HepG2 (cell line): ENCODE measurements around the gene AFF1. TPM values are rescaled to one million over a fixed set of nuclear protein-coding genes. Genes with fewer than 3 reads are reported as not detected.

ENCODE experiments used
- ATAC-seq: fragments of 200-7000 bp; cut with Tn5 transposase; 3 replicates; pipeline ENCODE4 v1.9.1; 2020; ENCODE audit warnings: mild to moderate bottlenecking, moderate library complexity
- BruUV-seq: library from RNA; stranded (reverse); fragments of 400-500 nt; replicated peaks from 2 replicates; lab custom pipeline; 2021; lab: Mats Ljungman, UMichigan
- CTCF ChIA-PET: fragments of 300-600 bp; formaldehyde crosslinking; extraction: SDS; loops from one replicate; lab custom pipeline; 2021; ENCODE audit warnings: low total read pairs, inconsistent platforms, low intra/inter-chr PET ratio; lab: Yijun Ruan, JAX
- POLR2A ChIA-PET: fragments of 350-600 bp; sonication (Branson Sonifier 250); formaldehyde crosslinking; loops from one replicate; lab custom pipeline; 2020; ENCODE audit warnings: antibody characterized with exemption, inconsistent platforms; lab: Yijun Ruan, JAX
- DNase-seq: peaks from one replicate; pipeline ENCODE4 v3.0.0-alpha.2; 2015; ENCODE audit warnings: low spot score
- FAIRE-seq: peaks from 3 replicates; lab custom pipeline; 2011; peaks lifted over from hg19 to GRCh38; lab: Jason Lieb, UNC
- H2AFZ ChIP-seq: one replicate; pipeline ENCODE4 v1.6.1; 2011; ENCODE audit warnings: low read length, inconsistent platforms
- H3K27ac ChIP-seq: fragments of 300-600 bp; 3 replicates; pipeline ENCODE4 v1.8.0; 2011; ENCODE audit warnings: mixed run types, mild to moderate bottlenecking, mixed read lengths, low read length, inconsistent platforms; ENCODE audit not compliant: insufficient read depth; ENCODE audit errors: extremely low read length
- H3K27me3 ChIP-seq, 2 experiments: fragments of 200-600 bp in 1 of 2; 2 replicates in 1 of 2; 3 replicates in 1 of 2; pipeline versions ENCODE4 v1.6.0 to v1.8.0; 2011; ENCODE audit warnings: low read length in 2 of 2, mild to moderate bottlenecking in 2 of 2, moderate library complexity in 2 of 2, inconsistent platforms in 1 of 2; ENCODE audit not compliant: insufficient read depth in 2 of 2, control insufficient read depth in 1 of 2
- H3K36me3 ChIP-seq, 2 experiments: fragments of 200-600 bp in 1 of 2; replicated peaks in 1 of 2; 2 replicates in 1 of 2; 3 replicates in 1 of 2; pipeline versions ENCODE4 v1.5.1 to v1.8.0; 2011; ENCODE audit warnings: low read length in 2 of 2, inconsistent platforms in 1 of 2; ENCODE audit not compliant: insufficient read depth in 2 of 2, control insufficient read depth in 1 of 2
- H3K4me1 ChIP-seq: 2 replicates; pipeline ENCODE4 v1.5.1; 2012; ENCODE audit warnings: low read length, inconsistent platforms; ENCODE audit not compliant: insufficient read depth
- H3K4me2 ChIP-seq: 2 replicates; pipeline ENCODE4 v1.6.0; 2011; ENCODE audit warnings: low read depth, low read length, inconsistent platforms
- H3K4me3 ChIP-seq, 3 experiments: fragments of 200-600 bp in 1 of 3; sonication (generic), shearing (Covaris generic) in 1 of 3; replicated peaks in 1 of 3; 2 replicates each; pipeline ENCODE4 v1.5.1; 2011 to 2016; ENCODE audit warnings: low read length in 3 of 3, inconsistent platforms in 2 of 3, low read depth in 2 of 3, mild to moderate bottlenecking in 2 of 3, control low read depth in 1 of 3, mixed read lengths in 1 of 3; ENCODE audit not compliant: insufficient read depth in 1 of 3
- H3K79me2 ChIP-seq: one replicate; pipeline ENCODE4 v1.6.1; 2011; ENCODE audit warnings: low read length, inconsistent platforms; ENCODE audit not compliant: insufficient read depth
- H3K9ac ChIP-seq: 2 replicates; pipeline ENCODE4 v1.6.0; 2011; ENCODE audit warnings: mild to moderate bottlenecking, low read depth, low read length, inconsistent platforms; ENCODE audit not compliant: insufficient read depth
- H3K9me3 ChIP-seq: 2 replicates; pipeline ENCODE4 v1.5.1; 2012; ENCODE audit warnings: mild to moderate bottlenecking, low read length
- H4K20me1 ChIP-seq: 2 replicates; pipeline ENCODE4 v1.6.0; 2011; ENCODE audit warnings: inconsistent platforms, mild to moderate bottlenecking, low read length, moderate library complexity; ENCODE audit not compliant: insufficient read depth
- EHMT2 ChIP-seq: fragments of 200-600 bp; sonication (generic); IDR thresholded peaks from 2 replicates; pipeline ENCODE4 v1.7.0; 2017; ENCODE audit warnings: antibody characterized with exemption, low read depth, low read length, borderline replicate concordance
- ESRRA ChIP-seq: sonication (generic); formaldehyde crosslinking; IDR thresholded peaks from 2 replicates; pipeline ENCODE4 v1.5.1; 2020; ENCODE audit warnings: mild to moderate bottlenecking, low read depth, missing genetic modification reagents
- FOXK2 ChIP-seq: fragments of 450-650 bp; IDR thresholded peaks from 2 replicates; pipeline ENCODE4 v1.6.1; 2016
- KLF6 ChIP-seq: IDR thresholded peaks from 2 replicates; pipeline ENCODE4 v1.8.0; 2016; ENCODE audit warnings: missing biosample characterization, missing genetic modification reagents
- SMAD3 ChIP-seq: sonication (generic); formaldehyde crosslinking; IDR thresholded peaks from 2 replicates; pipeline ENCODE4 v1.4.0; 2020; ENCODE audit warnings: missing genetic modification reagents
- SOX13 ChIP-seq, 3 experiments: fragments of 450-650 bp in 1 of 3; sonication (generic) in 1 of 3; formaldehyde crosslinking in 1 of 3; IDR thresholded peaks in 2 of 3; conservative IDR thresholded peaks in 1 of 3; 2 replicates each; pipeline versions ENCODE4 v1.5.0 to v1.6.1; 2016 to 2020; ENCODE audit warnings: antibody characterized with exemption in 1 of 3, mild to moderate bottlenecking in 1 of 3, missing compliant biosample characterization in 1 of 3, missing genetic modification reagents in 1 of 3, moderate library complexity in 1 of 3
- SOX5 ChIP-seq: IDR thresholded peaks from 2 replicates; pipeline ENCODE4 v1.6.1; 2016; ENCODE audit warnings: borderline replicate concordance
- STAT6 ChIP-seq: sonication (generic); formaldehyde crosslinking; IDR thresholded peaks from 2 replicates; pipeline ENCODE4 v1.4.0; 2020; ENCODE audit warnings: missing genetic modification reagents, mild to moderate bottlenecking, borderline replicate concordance
- XBP1 ChIP-seq: sonication (generic); formaldehyde crosslinking; IDR thresholded peaks from 2 replicates; pipeline ENCODE4 v1.5.0; 2020; ENCODE audit warnings: missing genetic modification reagents
- ZC3H4 ChIP-seq: sonication (generic); formaldehyde crosslinking; IDR thresholded peaks from 2 replicates; pipeline ENCODE4 v1.4.0; 2020; ENCODE audit warnings: missing genetic modification reagents, borderline replicate concordance
- ZNF282 ChIP-seq: fragments of 450-650 bp; IDR thresholded peaks from 2 replicates; pipeline ENCODE4 v1.6.1; 2018; ENCODE audit not compliant: partially characterized antibody
- ZNF292 ChIP-seq: sonication (generic); formaldehyde crosslinking; IDR thresholded peaks from 2 replicates; pipeline ENCODE4 v1.8.1; 2022; ENCODE audit warnings: mild to moderate bottlenecking, low read depth, missing genetic modification reagents, borderline replicate concordance
- ZNF546 ChIP-seq: sonication (generic); formaldehyde crosslinking; conservative IDR thresholded peaks from 2 replicates; pipeline ENCODE4 v1.8.1; 2023; ENCODE audit warnings: mild to moderate bottlenecking, missing genetic modification reagents
- ZNF709 ChIP-seq: sonication (generic); formaldehyde crosslinking; IDR thresholded peaks from 2 replicates; pipeline ENCODE4 v1.5.0; 2020; ENCODE audit warnings: mild to moderate bottlenecking, missing genetic modification reagents
- ZSCAN30 ChIP-seq: sonication (generic); formaldehyde crosslinking; IDR thresholded peaks from 2 replicates; pipeline ENCODE4 v1.5.0; 2020; ENCODE audit warnings: mild to moderate bottlenecking, missing genetic modification reagents
- WGBS: methylation state at CpG from one replicate; pipeline ENCODE4 v1.1.6; 2017; ENCODE audit warnings: low lambda C conversion rate; 5-methylcytosine and 5-hydroxymethylcytosine counted together
- in situ Hi-C: cut with HindIII; loops from 2 replicates; pipeline ENCODE4 v1.10.0; 2017; ENCODE audit warnings: low pct_unique_long_range_greater_than_20kb; ENCODE audit not compliant: extremely low pct_ligation_motif_present
- intact Hi-C: fragments of 100-400 bp; cut with micrococcal nuclease; formaldehyde crosslinking; loops from one replicate; pipeline ENCODE4 v1.10.0; 2022; ENCODE audit not compliant: unreplicated experiment
- polyA plus RNA-seq, 8 experiments: library from polyadenylated mRNA; depleted of rRNA in 3 of 8; stranded (reverse) in 7 of 8; unstranded in 1 of 8; fragments of >200 nt; fragmentation: Illumina TruSeq in 4 of 8; extraction: Trizol in 4 of 8; gene quantifications; 2 replicates each; pipeline versions ENCODE4 v1.2.1 to v1.2.3, GENCODE V29; 2011 to 2016; ENCODE audit warnings: low read depth in 4 of 8, missing spikeins in 1 of 8, mixed read lengths in 1 of 8; ENCODE audit not compliant: insufficient read depth in 1 of 8
- total RNA-seq, 5 experiments: library from RNA; depleted of rRNA; stranded (reverse); fragments of >200 nt; fragmentation: Illumina TruSeq; extraction: Trizol; gene quantifications; 2 replicates each; pipeline ENCODE4 v1.2.3, GENCODE V29; 2016; ENCODE audit warnings: low read depth in 1 of 5
- TF ChIP-seq, protein P1 (sequence below): fragments of 450-650 bp; IDR thresholded peaks from 2 replicates; pipeline ENCODE4 v1.6.1; 2017; ENCODE audit warnings: mild to moderate bottlenecking

AFF1 gene
- total and polyA plus RNA-seq, 2 of the 13 experiments (the other 11 are each of a cell fraction or from before 2014, with no cell fraction given), result 15.5 to 15.9 TPM

GRCh38 chr4:87041141-87041540 lies 106.3 kb downstream of the AFF1 start:
- Histone ChIP-seq H4K20me1 (peaks cover 43% of the 10 kb centered on the region), H3K4me2 (no peak overlapping the region), H3K27me3 (no peaks in the 10 kb centered on the region), H3K9me3 (no peaks in the 10 kb centered on the region), H3K4me3 (no peak overlapping the region), H3K4me1 (peaks cover 31% of the 10 kb centered on the region), H3K79me2 (peaks cover 63% of the 10 kb centered on the region), H3K27ac (no peak overlapping the region), H2AFZ (no peak overlapping the region), H3K9ac (no peak overlapping the region), H3K36me3 (peaks cover 1 to 2% of the 10 kb centered on the region in 2 experiments; a peak in 1 of 5 replicates)
- POLR2A ChIA-PET, result no interaction called here
- intact Hi-C loops (no loop called here), in situ Hi-C loops (no loop called here)
- ATAC-seq (no peak), FAIRE-seq (no peak), DNase-seq (no peak)
- no TSS peak for BruUV-seq
- no peak for TF ChIP-seq ESRRA
- TF ChIP-seq ZNF546 (CRISPR knock-in tag), result no peak
- TF ChIP-seq SOX13 (IDR thresholded peaks at IDR 0.05), result no peak
- TF ChIP-seq SOX13 (CRISPR knock-in tag; conservative IDR thresholded peaks at IDR 0.05 in 1 of 2, IDR thresholded peaks at IDR 0.05 in 1 of 2), result no peak
- no peak for TF ChIP-seq KLF6 (CRISPR knock-in tag)
- no peak for TF ChIP-seq ZNF709 (CRISPR knock-in tag)
- TF ChIP-seq ZNF292, result no peak
- no peak for TF ChIP-seq ZSCAN30 (CRISPR knock-in tag)
- TF ChIP-seq EHMT2, result no peak
- no peak for TF ChIP-seq SMAD3
- CTCF ChIA-PET, result no interaction called here
- WGBS, result 97% methylated on average over 3 of the region's 3 CpGs

GRCh38 chr4:87042221-87042620 lies 107.4 kb downstream of the AFF1 start:
- H3K9me3 ChIP-seq, result no peaks in the 10 kb centered on the region
- peaks cover 57% of the 10 kb centered on the region for H3K79me2 ChIP-seq
- H3K4me3 ChIP-seq, result no peak overlapping the region
- no peak overlapping the region for H3K9ac ChIP-seq
- 100% methylated on average over 1 of the region's 1 CpG for WGBS
- no peak overlapping the region for H2AFZ ChIP-seq
- H3K27me3 ChIP-seq, result no peaks in the 10 kb centered on the region
- H3K27ac ChIP-seq, result no peak overlapping the region
- no TSS peak for BruUV-seq
- POLR2A ChIA-PET, result no interaction called here
- in situ Hi-C loops, result no loop called here
- peaks cover 44% of the 10 kb centered on the region for H4K20me1 ChIP-seq
- CTCF ChIA-PET, result no interaction called here
- ATAC-seq, result no peak
- TF ChIP-seq XBP1 (CRISPR knock-in tag), result no peak
- TF ChIP-seq ZC3H4 (CRISPR knock-in tag), result no peak
- no peak for TF ChIP-seq SOX5 (CRISPR knock-in tag)
- TF ChIP-seq FOXK2, result no peak
- no peak for TF ChIP-seq ZNF282
- TF ChIP-seq, protein P1, sequence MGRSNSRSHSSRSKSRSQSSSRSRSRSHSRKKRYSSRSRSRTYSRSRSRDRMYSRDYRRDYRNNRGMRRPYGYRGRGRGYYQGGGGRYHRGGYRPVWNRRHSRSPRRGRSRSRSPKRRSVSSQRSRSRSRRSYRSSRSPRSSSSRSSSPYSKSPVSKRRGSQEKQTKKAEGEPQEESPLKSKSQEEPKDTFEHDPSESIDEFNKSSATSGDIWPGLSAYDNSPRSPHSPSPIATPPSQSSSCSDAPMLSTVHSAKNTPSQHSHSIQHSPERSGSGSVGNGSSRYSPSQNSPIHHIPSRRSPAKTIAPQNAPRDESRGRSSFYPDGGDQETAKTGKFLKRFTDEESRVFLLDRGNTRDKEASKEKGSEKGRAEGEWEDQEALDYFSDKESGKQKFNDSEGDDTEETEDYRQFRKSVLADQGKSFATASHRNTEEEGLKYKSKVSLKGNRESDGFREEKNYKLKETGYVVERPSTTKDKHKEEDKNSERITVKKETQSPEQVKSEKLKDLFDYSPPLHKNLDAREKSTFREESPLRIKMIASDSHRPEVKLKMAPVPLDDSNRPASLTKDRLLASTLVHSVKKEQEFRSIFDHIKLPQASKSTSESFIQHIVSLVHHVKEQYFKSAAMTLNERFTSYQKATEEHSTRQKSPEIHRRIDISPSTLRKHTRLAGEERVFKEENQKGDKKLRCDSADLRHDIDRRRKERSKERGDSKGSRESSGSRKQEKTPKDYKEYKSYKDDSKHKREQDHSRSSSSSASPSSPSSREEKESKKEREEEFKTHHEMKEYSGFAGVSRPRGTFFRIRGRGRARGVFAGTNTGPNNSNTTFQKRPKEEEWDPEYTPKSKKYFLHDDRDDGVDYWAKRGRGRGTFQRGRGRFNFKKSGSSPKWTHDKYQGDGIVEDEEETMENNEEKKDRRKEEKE, result no peak
- no peak for TF ChIP-seq STAT6 (CRISPR knock-in tag)
- TF ChIP-seq, all 625 proteins: peak for 0
- DNase-seq (no peak), FAIRE-seq (no peak)
- peaks cover 31% of the 10 kb centered on the region for H3K4me1 ChIP-seq
- H3K36me3 ChIP-seq, result peaks cover 5 to 13% of the 10 kb centered on the region in 2 experiments; a peak in 4 of 5 replicates
- intact Hi-C loops, result no loop called here
- no peak overlapping the region for H3K4me2 ChIP-seq
